GM18507 (cell line): ENCODE results near the gene CALD1.

Source experiments
- DNase-seq: peaks from one replicate; pipeline ENCODE4 v3.0.0; 2011; ENCODE audit warnings: low read depth; ENCODE audit not compliant: insufficient read length; ENCODE audit errors: extremely low spot score
- FAIRE-seq: peaks from 2 replicates; lab custom pipeline; 2011; peaks lifted over from hg19 to GRCh38; lab: Jason Lieb, UNC

Gene CALD1

DNA sequence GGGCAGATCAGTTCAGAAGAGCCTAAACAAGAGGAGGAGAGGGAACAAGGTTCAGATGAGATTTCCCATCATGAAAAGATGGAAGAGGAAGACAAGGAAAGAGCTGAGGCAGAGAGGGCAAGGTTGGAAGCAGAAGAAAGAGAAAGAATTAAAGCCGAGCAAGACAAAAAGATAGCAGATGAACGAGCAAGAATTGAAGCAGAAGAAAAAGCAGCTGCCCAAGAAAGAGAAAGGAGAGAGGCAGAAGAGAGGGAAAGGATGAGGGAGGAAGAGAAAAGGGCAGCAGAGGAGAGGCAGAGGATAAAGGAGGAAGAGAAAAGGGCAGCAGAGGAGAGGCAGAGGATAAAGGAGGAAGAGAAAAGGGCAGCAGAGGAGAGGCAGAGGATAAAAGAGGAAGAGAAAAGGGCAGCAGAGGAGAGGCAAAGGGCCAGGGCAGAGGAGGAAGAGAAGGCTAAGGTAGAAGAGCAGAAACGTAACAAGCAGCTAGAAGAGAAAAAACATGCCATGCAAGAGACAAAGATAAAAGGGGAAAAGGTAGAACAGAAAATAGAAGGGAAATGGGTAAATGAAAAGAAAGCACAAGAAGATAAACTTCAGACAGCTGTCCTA lies 154.1 kb downstream of the CALD1 start:
- DNase-seq (no peak), FAIRE-seq (no peak)

DNA sequence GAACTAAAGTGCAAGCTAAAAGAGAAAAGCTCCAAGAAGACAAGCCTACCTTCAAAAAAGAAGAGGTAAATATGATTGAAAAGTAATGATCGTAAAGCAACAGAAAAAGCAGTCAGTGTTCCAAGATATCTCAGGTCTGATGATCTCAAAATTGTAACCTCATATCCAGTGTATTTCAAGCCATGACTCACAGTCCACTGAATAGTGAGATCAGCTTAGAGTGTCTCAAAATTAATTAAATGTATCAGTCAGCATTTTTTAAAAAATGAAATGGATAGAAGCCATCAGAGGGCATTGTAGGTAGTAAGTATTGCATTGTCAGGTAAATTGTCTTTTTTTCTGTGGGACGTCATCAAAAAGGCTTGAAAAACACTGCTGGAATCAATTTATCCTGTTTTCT lies 156.3 kb downstream of the CALD1 start:
- FAIRE-seq: no peak
- DNase-seq: no peak

DNA sequence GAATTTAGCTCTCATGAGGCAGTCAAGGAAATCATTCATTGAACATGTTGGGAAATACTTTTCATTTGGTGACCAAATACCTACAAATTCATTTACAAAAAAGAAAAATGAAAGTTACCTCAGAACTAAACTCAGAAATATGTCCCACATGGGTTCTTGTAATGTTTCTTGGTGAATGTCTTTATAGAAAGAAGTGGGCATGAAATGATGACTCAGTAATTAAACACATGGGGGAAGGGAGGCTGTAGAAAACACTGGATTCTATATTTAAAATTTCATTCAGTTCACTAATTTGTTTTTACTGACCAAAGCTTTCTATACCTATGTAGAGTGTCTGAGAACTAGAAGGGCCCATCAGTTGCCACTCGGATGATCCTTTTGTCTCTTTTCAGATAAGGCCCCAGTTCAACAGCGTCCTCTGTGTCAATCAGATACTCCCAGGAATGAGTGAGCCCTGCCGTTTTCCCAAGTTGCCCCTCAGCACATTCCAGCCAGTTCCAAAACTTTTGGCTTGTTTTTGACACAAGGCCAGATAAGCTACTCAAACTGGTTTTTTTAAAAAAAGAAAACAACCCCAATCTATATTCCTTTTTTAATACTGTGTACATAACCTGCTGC lies 157.6 kb downstream of the CALD1 start:
- no peak for DNase-seq
- no peak for FAIRE-seq

DNA sequence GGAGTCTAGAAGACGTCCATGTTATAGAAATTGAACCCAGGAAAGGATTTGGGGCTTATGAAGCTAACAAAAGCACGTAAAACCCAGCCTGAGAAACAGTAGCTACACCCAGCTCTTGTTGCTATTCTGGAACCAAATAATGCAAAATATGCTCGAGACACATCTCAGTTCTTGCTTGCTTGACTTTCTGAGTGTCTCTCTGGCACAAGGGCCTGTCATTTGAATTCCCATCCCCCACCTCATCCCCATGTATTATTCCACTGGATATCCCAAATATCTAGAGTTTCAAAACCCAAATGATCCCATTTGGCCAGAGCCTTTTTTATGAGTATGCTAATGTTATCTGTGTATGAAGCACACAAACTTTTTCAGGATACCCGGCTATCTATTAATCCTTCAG lies 158.7 kb downstream of the CALD1 start:
- no peak for DNase-seq
- FAIRE-seq: no peak

DNA sequence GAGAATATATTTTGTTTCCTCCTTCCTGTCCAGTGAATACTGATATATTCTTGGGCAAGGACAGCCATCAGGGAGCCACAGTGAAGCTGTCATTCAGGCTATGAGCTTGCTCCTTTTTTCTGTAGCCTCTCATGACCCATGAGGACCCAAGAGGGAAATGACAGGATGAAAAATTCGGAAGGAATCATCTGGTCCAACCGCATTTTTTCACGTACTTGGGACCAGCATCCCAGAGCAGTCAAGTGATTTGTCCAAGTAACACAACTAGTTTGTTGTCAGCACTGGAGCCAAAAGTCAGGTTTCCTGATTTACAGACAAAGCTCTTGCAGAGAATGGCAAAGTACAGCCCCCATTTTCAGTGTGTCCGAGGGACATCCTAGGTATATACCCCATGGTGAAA lies 159.7 kb downstream of the CALD1 start:
- FAIRE-seq (no peak), DNase-seq (no peak)

DNA sequence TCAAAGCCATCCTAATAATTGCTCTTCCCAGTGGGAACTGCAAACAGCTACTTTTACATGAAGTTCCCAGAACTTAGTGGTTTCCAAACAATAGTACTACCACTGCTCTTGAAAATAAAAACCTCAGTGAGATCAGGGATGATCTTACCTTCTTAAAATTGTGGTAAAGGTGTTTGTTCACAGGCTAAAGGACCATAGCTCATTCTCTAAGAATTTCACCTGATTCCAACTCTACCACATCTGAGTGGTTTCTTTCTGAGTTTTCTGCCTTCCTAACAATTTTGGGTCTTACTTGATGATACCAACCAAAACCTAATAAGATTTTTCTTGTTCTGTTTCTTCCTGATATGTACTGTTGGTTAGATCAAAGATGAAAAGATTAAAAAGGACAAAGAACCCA lies 161.3 kb downstream of the CALD1 start:
- no peak for DNase-seq
- no peak for FAIRE-seq

DNA sequence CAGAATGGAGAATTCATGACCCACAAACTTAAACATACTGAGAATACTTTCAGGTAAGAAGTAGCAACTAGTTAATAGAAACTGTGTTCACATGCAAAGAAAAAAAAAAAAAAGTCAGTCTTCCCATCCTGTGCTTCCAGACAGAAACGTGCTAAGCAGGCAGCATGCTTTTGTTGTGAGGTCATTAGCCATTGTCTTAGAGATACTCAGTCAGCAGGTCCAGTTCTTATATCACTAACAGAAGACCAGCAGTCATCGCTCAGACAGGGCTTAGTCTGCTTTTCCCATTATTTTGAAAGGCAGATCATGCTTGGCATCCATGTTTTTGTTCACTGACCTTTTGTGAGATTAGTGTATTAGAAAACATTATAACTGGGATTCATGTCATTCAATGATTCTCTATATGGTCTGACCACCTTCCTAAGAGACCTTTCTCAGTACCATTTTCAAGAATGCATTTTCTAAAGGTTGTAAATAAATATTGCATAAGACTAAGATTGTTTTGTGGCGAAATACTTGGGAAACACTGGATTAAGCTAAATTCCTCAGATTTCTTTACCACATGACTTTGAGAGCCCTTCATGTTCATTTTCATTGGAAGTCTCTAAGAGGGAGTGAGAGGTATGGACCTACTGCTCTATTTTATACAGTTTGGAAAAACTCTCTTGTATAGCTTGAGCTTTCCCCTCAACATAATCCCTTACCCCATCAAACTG lies 161.9 kb downstream of the CALD1 start:
- no peak for DNase-seq
- FAIRE-seq: no peak

DNA sequence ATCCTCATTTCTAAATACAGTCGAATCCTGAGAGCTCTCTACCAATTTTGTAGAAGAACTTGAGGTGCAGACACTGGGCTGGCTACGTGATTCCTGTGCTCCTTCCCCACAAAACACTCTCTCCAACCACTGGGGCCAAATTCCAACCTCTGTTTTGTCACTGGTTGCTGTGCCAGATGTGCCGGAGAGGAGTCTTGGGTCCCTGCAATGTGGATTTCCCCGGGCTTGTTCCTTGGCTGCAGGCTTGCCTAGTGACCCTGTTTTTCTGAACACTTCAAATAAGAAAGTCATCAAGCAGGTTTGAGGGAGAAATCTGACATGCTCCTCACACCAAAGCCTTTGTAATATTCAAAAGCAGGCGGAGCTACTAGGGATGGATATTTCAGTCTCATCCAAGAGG lies 162.5 kb downstream of the CALD1 start:
- no peak for DNase-seq

DNA sequence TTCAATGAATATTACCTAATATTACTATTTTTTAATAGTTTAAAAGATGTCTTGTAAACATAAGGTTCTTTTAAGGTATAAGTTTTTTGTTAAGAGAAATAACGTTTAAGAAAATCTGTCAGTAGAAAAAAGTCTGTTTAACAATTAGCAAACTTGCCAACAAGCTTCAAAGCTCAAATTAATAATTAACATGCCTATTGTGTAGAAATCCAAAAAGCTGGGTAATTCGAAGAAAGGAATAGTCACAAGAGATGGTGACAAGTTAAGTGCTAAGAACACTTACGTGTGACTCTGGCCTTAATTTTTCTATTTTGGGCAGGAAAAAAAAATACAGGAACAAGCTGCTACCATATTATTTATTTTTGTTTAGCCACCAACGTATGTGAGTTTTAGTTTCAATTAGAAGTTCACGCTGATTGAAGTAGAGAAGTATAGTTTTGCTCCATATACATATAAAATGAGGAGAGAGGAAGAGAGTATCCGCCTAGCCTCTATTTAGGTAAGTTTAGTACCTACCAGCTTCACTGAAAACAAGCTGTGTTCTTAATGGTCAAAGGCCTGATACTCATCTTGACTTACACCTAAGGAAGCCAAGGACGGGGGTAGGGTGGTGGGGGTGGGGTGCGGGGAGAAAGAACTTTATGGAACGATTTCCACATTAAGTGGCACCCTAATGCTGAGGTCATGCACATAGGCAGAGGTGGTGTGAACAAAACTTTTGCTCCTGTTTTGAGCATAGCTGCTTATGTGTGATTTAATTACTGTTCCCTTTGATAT lies 163.4 kb downstream of the CALD1 start:
- FAIRE-seq (no peak), DNase-seq (no peak)

More for the DNA sequence above, 162.5 kb downstream of the CALD1 start:
- FAIRE-seq: no peak

DNA sequence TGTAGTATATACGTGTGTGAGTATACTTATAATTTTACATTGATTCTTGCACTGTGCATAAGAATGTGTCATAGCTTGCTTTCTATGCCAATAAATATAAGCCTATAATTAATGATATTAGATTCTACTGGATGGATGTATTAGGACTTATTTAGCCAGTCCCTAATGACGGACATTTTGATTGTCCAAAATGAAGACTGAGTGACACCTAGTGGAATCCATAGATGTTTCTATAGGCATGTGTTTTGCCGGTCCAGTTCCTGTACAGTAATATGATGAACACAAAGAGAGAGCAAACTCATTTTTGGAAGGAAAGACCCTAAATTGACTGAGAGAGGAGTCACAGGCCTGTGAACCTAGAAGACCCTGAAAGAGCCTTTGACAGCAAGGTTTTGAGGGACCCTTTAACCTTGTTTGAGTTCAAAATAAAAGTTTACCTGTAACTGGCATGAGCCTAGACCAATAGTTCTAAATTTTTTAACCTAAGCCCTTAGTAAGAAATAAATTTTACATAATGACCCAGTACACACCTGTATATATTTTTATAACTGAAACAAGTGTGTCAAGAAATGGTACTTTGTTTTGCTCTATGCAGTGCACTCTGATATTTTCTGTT lies 164.5 kb downstream of the CALD1 start:
- no peak for DNase-seq

DNA sequence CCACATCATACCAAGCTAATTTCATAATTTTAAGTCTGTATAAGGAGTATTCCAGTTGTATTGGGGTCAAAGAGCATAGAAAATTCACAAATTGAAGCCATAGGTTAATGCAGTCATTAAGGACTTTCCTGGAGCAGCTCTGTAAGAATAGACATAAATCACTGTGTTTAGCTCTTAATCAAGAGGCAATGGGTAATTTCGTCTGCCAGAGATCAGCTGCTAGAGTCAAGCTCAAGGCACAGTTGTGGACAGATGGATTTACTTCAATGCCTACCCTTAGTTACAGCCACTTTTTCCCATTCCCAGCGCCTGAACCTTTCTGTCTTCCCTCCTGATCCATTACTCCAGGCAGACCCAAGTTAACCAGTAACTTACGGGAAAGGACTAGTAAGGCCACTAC lies 166.3 kb downstream of the CALD1 start:
- FAIRE-seq (no peak), DNase-seq (no peak)

More for the DNA sequence above, 164.5 kb downstream of the CALD1 start:
- peak; percentile 73 for FAIRE-seq

DNA sequence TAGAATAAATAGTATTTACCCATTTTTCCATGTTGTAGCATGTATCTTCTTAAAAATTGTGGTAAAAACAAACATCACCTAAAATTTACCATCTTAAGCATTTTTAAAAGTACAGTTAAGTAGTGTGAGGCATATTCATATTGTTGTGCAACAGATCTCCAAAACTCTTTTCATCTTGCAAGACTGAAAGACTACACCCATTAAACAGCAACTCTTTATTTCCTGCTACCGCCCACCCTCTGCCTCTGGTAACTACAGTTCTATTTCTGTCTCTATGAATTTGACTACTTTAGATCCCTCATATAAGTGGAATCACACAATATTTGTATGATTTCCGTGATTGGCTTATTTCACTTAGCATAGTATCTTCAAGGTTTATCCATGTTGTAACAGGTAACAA lies 166.8 kb downstream of the CALD1 start:
- no peak for DNase-seq
- peak; percentile 62 for FAIRE-seq

DNA sequence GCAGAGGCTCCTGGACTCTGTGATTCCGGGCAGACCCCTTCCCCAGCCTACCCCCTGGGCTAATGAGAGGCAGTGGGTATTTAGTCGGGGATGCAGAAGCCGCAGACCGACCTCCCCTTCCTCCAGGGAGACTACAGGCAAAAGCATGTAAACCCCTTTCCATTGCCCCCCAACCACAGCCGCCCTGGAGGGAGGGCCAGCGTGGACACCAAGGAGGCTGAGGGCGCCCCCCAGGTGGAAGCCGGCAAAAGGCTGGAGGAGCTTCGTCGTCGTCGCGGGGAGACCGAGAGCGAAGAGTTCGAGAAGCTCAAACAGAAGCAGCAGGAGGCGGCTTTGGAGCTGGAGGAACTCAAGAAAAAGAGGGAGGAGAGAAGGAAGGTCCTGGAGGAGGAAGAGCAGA lies 167.9 kb downstream of the CALD1 start:
- FAIRE-seq (no peak), DNase-seq (no peak)

DNA sequence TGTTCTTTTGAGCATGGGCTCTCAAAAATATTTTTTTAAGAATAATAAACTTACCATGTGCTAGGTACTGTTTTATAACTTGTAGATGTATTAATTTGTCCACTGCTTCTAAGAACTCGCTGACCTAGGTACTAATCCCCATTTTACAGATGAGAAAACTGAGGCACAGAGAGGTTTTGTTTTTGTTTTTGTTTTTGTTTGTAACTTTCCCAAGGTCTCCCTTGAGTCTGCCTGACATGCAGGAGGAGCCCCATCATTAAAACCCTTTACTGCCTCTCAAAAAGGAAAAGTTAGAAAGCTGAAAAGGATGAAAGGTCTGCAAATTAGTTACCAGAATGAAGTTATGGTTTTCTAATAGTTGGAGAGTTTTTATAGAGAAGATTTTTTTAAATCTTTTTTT lies 168.4 kb downstream of the CALD1 start:
- no peak for DNase-seq
- FAIRE-seq: no peak

DNA sequence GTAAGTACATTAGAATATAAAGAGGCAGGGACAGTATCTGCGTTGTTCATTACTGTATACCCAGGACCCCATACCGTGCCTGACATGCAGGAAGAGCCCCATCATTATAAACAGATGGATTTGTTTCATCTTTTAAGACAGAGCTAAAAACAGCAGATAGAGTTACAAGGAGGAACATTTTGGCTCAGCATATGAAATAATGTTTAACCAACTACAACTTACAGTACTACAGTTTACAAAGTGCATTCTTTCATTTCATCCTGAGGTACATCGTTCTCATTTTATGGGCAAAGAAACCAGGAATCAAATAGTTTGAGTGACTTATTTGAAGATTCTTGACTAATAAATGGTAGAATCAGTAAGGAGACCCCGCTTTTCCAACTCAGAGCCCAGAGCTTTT lies 168.8 kb downstream of the CALD1 start:
- FAIRE-seq (no peak), DNase-seq (no peak)

DNA sequence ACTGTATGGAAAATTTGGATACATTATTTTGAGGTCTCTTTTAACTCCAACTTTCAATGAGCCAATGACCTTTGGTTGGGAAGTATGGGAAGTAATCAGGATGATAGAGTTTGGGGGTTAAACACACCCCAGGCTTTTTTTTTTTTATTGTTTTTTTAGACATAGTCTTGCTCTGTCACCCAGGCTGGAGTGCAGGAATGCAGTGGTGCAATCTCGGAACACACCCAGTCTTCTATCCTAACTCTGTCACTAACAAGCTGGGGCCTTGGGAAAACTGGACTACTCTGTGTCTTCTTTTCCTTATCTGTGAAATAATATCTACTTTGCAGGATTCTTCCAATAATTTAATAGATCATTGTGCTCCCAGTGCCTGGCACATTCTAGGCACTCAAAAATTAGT lies 169.3 kb downstream of the CALD1 start:
- DNase-seq: no peak
- no peak for FAIRE-seq

DNA sequence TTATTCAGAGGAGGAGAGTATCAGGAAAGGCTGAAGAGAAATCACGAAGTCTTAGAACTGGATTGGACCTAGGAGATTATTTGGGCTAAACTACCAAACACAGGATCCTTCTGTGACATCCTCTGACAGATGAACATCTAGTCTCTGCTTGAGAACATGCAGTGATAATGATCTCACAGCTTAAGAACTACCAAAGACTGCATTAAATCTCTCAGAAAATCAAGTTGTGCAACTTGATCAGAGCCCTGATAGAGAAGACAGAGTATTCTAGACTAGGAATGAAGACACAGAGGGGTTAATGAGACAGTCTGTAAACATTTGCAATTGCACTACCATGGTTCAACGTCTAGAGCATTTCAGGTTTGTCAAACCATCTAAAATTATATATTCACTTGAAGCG lies 169.7 kb downstream of the CALD1 start:
- no peak for FAIRE-seq
- DNase-seq: no peak

DNA sequence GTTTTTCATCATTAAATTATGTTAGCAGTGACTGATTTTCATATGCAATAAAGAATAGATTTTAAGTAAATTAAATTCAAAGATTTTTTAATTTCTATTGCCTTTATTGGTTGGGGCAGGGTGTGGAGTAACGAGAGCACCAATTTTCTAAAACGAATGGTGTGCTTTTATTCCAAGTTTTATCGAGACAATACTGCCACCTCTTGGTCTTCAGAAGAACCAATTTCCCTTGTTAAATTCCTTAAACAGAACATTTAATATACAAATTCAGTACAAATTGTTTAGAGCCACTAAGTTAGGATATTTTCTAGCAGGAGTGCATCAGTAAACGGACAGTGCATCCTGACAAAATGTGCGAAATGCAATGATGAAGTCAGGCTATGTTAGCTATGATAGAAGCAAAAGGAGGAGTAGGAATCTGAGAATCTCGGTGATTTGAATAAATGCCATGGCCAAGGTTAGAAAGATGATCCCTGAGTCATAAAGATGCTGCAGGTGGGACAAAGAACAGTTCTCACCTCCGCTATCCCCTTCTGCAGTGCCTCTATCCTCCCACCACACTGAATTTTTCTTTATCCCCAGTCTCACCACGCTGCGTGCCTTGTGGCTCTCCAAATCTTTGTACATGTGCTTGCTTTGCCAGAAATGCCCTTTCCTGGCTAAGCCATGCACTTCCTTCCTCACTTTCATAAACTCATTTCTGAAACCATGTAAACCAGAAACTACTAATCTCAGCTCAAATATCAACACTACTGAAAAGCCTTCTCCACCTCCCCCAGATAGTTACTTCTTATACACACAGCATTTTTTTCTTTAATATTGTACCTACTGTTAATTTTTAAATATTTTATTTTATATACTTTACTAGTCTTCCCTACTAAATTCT lies 175.0 kb downstream of the CALD1 start:
- FAIRE-seq: peak; percentile 64
- DNase-seq: no peak

DNA sequence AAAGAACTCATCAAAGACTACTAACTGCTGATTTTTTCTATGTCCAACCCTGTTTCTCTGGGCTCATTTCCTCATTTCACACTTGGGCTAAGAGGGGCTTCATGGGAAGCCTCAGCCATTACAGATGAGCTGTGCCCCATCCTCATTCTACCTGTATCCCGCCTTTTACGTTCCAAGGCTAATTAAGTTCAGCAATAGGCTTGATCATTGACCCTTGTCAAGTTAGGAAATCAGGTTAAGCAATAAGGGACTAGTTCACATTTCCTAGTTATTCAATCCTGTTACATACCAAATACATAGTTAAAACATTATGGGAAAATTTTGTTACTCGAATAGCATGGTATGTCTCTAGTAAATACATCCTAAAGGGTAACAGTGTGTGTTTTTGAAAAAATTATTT lies 177.6 kb downstream of the CALD1 start:
- FAIRE-seq: no peak
- no peak for DNase-seq
